MG63 (cell line): ENCODE measurements around the gene EPB41L1. TPM values are rescaled to one million over a fixed set of nuclear protein-coding genes. Genes with fewer than 3 reads are reported as not detected.

Experiments
- total RNA-seq: library from RNA; depleted of rRNA; stranded (reverse); fragments of >200 nt; shearing (Covaris generic); gene quantifications from 2 replicates; pipeline ENCODE4 v1.2.3, GENCODE V29; 2014; ENCODE audit warnings: low replicate concordance; rRNA removed

Gene EPB41L1
- total RNA-seq, 1 experiment from 2014 or later, result 11.7 TPM

Other genes with a start within 250 kb of the EPB41L1 start
- 29.8 and 79.0 TPM in 2 replicates for gene SCAND1, start 200.2 kb upstream of the EPB41L1 start, total RNA-seq
- 3.4 TPM in 1 of 2 replicates, not detected in the other for gene CNBD2, start 186.2 kb upstream of the EPB41L1 start, total RNA-seq
- gene AAR2, start 81.7 kb downstream of the EPB41L1 start, total RNA-seq, result 43.1 and 59.0 TPM in 2 replicates
- gene DLGAP4, start 151.6 kb downstream of the EPB41L1 start, total RNA-seq, result 0.57 and 12.0 TPM in 2 replicates